GM12873 (cell line): ENCODE data around the gene BAIAP2.

Source experiments
- CTCF ChIP-seq: IDR thresholded peaks from 2 replicates; pipeline ENCODE4 v1.5.1; 2012; ENCODE audit warnings: low read depth, mild to moderate bottlenecking, moderate library complexity, low read length, control low read depth; ENCODE audit not compliant: insufficient read depth; ENCODE audit errors: missing control alignments

BAIAP2 gene

GRCh38 chr17:81026266-81027036 lies 8.5 kb upstream of the BAIAP2 start:
- no peak for TF ChIP-seq CTCF

GRCh38 chr17:81027038-81027437 lies 7.9 kb upstream of the BAIAP2 start:
- no peak for TF ChIP-seq CTCF

- TF ChIP-seq CTCF: no peak
These were observed 7.1 kb upstream of the BAIAP2 start for GRCh38 chr17:81027591-81028505.

GRCh38 chr17:81028506-81028858 lies 6.5 kb upstream of the BAIAP2 start:
- no peak for TF ChIP-seq CTCF

GRCh38 chr17:81029859-81030258 lies 5.1 kb upstream of the BAIAP2 start:
- TF ChIP-seq CTCF: no peak

- no peak for TF ChIP-seq CTCF
These were observed 4.0 kb upstream of the BAIAP2 start for GRCh38 chr17:81030741-81031565.
